Measurements from ENCODE around the gene TNNI3. TPM values are rescaled to one million over a fixed set of nuclear protein-coding genes. Genes with fewer than 3 reads are reported as not detected.

Gene TNNI3
- total and polyA plus RNA-seq, 2 of the 4 experiments (the other 2 are of a cell fraction) = not detected

- no peak overlapping the region for H3K4ac ChIP-seq (ENCODE audit: low read depth, low read length)
- H3K79me1 ChIP-seq (ENCODE audit: low read depth in 1 of 2, low read length in 2 of 2) = no peaks in the 10 kb centered on the region
- no peak overlapping the region for H3K4me3 ChIP-seq (ENCODE audit: insufficient read depth, low read depth, low read length)
- no peak overlapping the region for H4K91ac ChIP-seq (ENCODE audit: insufficient read depth, low read depth, low read length)
- H3K14ac ChIP-seq (replicated peaks; ENCODE audit: low read depth, low read length) = no peak overlapping the region
- no peak for ATAC-seq (ENCODE audit: low read depth)
- H4K8ac ChIP-seq (ENCODE audit: low read depth in 2 of 2, low read length in 2 of 2) = no peak overlapping the region
- H3K18ac ChIP-seq (ENCODE audit: low read depth, low read length) = no peak overlapping the region
- no TSS peak for BruUV-seq (replicated peaks)
- H4K5ac ChIP-seq (ENCODE audit: low read depth, low read length) = no peak overlapping the region
- no peak overlapping the region for H2BK120ac ChIP-seq (ENCODE audit: low read depth, low read length)
- POLR2A ChIA-PET (ENCODE audit: unreplicated experiment) = no interaction called here
- H2BK5ac ChIP-seq (ENCODE audit: low read depth, low read length, poor library complexity, severe bottlenecking) = no peak overlapping the region
- peaks cover 30% of the 10 kb centered on the region for H3K27me3 ChIP-seq (ENCODE audit: control insufficient read depth, insufficient read depth, low read length)
- H2AFZ ChIP-seq (replicated peaks; ENCODE audit: low read length, poor library complexity) = peak overlapping the region; percentile 43
- no peaks in the 10 kb centered on the region for H3K36me3 ChIP-seq (ENCODE audit: control insufficient read depth, insufficient read depth, low read length)
- 15% methylated on average over 21 of the region's 61 CpGs; no CpG with 5 or more reads in 1 of the 2 experiments for WGBS, 2 experiments (ENCODE audit: extremely low coverage in 2 of 2, insufficient read length in 1 of 2)
- peaks cover 2% of the 10 kb centered on the region; the same call in 1 of the 2 replicates for H3K4me1 ChIP-seq (ENCODE audit: control insufficient read depth, insufficient read depth, low read length)
- no peak for TF ChIP-seq BHLHE40 (IDR thresholded peaks at IDR 0.05; ENCODE audit: low read depth, low read length)
- no peak for TF ChIP-seq ELK1 (IDR thresholded peaks at IDR 0.05; ENCODE audit: borderline replicate concordance, low read depth, low read length)
- TF ChIP-seq NFE2L2 (IDR thresholded peaks at IDR 0.05; ENCODE audit: low read depth, low read length) = no peak
- TF ChIP-seq MAFK (IDR thresholded peaks at IDR 0.05; ENCODE audit: low read depth, low read length) = no peak
- no peak for TF ChIP-seq MAZ (IDR thresholded peaks at IDR 0.05; ENCODE audit: borderline replicate concordance, low read depth, low read length)
- TF ChIP-seq CEBPB (IDR thresholded peaks at IDR 0.05; ENCODE audit: low read depth, low read length) = no peak
- no peak for TF ChIP-seq CHD1 (IDR thresholded peaks at IDR 0.05; ENCODE audit: low read depth, low read length)
- no peak for TF ChIP-seq CTCF (conservative IDR thresholded peaks at IDR 0.05; ENCODE audit: low read depth, low read length)
- no peak for TF ChIP-seq RCOR1 (IDR thresholded peaks at IDR 0.05; ENCODE audit: insufficient replicate concordance, low read length)
- no peak for TF ChIP-seq MXI1 (IDR thresholded peaks at IDR 0.05; ENCODE audit: borderline replicate concordance, low read depth, low read length)
- TF ChIP-seq FOS (IDR thresholded peaks at IDR 0.05; ENCODE audit: low read depth, low read length) = no peak
- no peak for TF ChIP-seq POLR2A (IDR thresholded peaks at IDR 0.05; ENCODE audit: low read depth, low read length)
- no peak for TF ChIP-seq USF2 (IDR thresholded peaks at IDR 0.05; ENCODE audit: low read depth, low read length)
- no peak for TF ChIP-seq RAD21 (IDR thresholded peaks at IDR 0.05; ENCODE audit: low read length)
- no peak for TF ChIP-seq SMC3 (IDR thresholded peaks at IDR 0.05; ENCODE audit: low read depth, low read length)
- TF ChIP-seq RFX5 (IDR thresholded peaks at IDR 0.05; ENCODE audit: low read depth, low read length) = no peak
- intact Hi-C loops (cut with micrococcal nuclease) = no loop called here
- no peak overlapping the region for H3K4me2 ChIP-seq (ENCODE audit: low read depth, low read length)
- no peak overlapping the region for H2AK9ac ChIP-seq (replicated peaks; ENCODE audit: low read depth, low read length, poor library complexity)
- peaks cover 2% of the 10 kb centered on the region; the same call in 1 of the 2 replicates for H3K9me1 ChIP-seq (ENCODE audit: insufficient read depth, low read length)
- no peaks in the 10 kb centered on the region for H3K9me3 ChIP-seq (ENCODE audit: control insufficient read depth, insufficient read depth, low read length)
- DNase-seq = no peak
- no peak overlapping the region for H3K56ac ChIP-seq (ENCODE audit: extremely low read depth, insufficient read depth, low read length)
- H2BK15ac ChIP-seq (ENCODE audit: low read depth, low read length) = no peak overlapping the region
- H3K9ac ChIP-seq (ENCODE audit: low read depth, low read length) = no peak overlapping the region
- in situ Hi-C loops (cut with MboI; ENCODE audit: low sequenced_read_pairs) = no loop called here
- no peak overlapping the region for H3K27ac ChIP-seq (ENCODE audit: insufficient read depth, low read length)
- dilution Hi-C loops (cut with HindIII; ENCODE audit: low sequenced_read_pairs, unreplicated experiment) = no loop called here
- CTCF ChIA-PET = no interaction called here
- H3K23ac ChIP-seq (ENCODE audit: low read depth, low read length) = no peak overlapping the region
- no peak overlapping the region for H2BK20ac ChIP-seq (ENCODE audit: low read depth, low read length)
- no peaks in the 10 kb centered on the region for H4K20me1 ChIP-seq (ENCODE audit: insufficient read depth, low read length)
- no peak overlapping the region for H2AK5ac ChIP-seq (ENCODE audit: low read depth, low read length)
Observed at GRCh38 chr19:55161571-55162322, 4.2 kb upstream of the TNNI3 start.
